SU-DHL-6 (cell line): Measurements from ENCODE around the gene MEA1.

Experiments used
- CTCF ChIP-seq: fragments of 200-600 bp; sonication (generic); IDR thresholded peaks from one replicate; pipeline ENCODE4 v1.5.1; 2017; ENCODE audit warnings: antibody characterized with exemption, mild to moderate bottlenecking, low read length, moderate library complexity; ENCODE audit not compliant: insufficient read depth, poor library complexity, severe bottlenecking
- EZH2phosphoT487 ChIP-seq: fragments of 200-600 bp; sonication (generic), shearing (Covaris generic); conservative IDR thresholded peaks from 2 replicates; pipeline ENCODE4 v1.6.1; 2018; ENCODE audit warnings: mild to moderate bottlenecking, antibody characterized with exemption, low read length, moderate library complexity, mixed read lengths

- TF ChIP-seq CTCF (no peak), EZH2phosphoT487 (no peak)
These were observed 29.6 kb upstream of the MEA1 start for GRCh38 chr6:43043310-43043709.
